Mesendoderm (in vitro differentiated cells): Measurements from ENCODE around the gene TIMM21.

ENCODE experiments used
- DNase-seq: peaks from one replicate; pipeline ENCODE4 v3.0.0; 2013
- H2AK5ac ChIP-seq: 2 replicates; pipeline ENCODE4 v1.6.1; 2013; ENCODE audit warnings: low read length, inconsistent platforms
- H2BK120ac ChIP-seq: 2 replicates; pipeline ENCODE4 v1.6.1; 2013; ENCODE audit warnings: low read depth, mild to moderate bottlenecking, low read length, moderate library complexity, mixed read lengths
- H2BK15ac ChIP-seq: replicated peaks from 2 replicates; pipeline ENCODE4 v1.6.1; 2013; ENCODE audit warnings: low read depth, mild to moderate bottlenecking, moderate library complexity
- H2BK5ac ChIP-seq: 2 replicates; pipeline ENCODE4 v1.6.1; 2013; ENCODE audit warnings: low read length, inconsistent platforms
- H3K18ac ChIP-seq: 2 replicates; pipeline ENCODE4 v1.6.1; 2013; ENCODE audit warnings: mild to moderate bottlenecking, low read length, mixed read lengths
- H3K23ac ChIP-seq: one replicate; pipeline ENCODE4 v1.6.1; 2013; ENCODE audit warnings: low read length
- H3K27ac ChIP-seq: 2 replicates; pipeline ENCODE4 v1.5.1; 2013; ENCODE audit warnings: low read depth, mild to moderate bottlenecking, inconsistent platforms, low read length, moderate library complexity
- H3K27me3 ChIP-seq: 2 replicates; pipeline ENCODE4 v1.6.1; 2013; ENCODE audit warnings: low read length, control low read depth, mild to moderate bottlenecking, inconsistent platforms; ENCODE audit not compliant: insufficient read depth, poor library complexity
- H3K36me3 ChIP-seq: 2 replicates; pipeline ENCODE4 v1.6.1; 2013; ENCODE audit warnings: low read length, inconsistent platforms; ENCODE audit not compliant: control insufficient read depth, insufficient read depth
- H3K4ac ChIP-seq: one replicate; pipeline ENCODE4 v1.6.1; 2013; ENCODE audit warnings: low read depth, mild to moderate bottlenecking, low read length, moderate library complexity
- H3K4me1 ChIP-seq: 2 replicates; pipeline ENCODE4 v1.6.1; 2013; ENCODE audit warnings: low read depth, low read length, inconsistent platforms; ENCODE audit not compliant: control insufficient read depth
- H3K4me2 ChIP-seq: 2 replicates; pipeline ENCODE4 v1.6.1; 2013; ENCODE audit warnings: low read length
- H3K4me3 ChIP-seq: 2 replicates; pipeline ENCODE4 v1.5.1; 2013; ENCODE audit warnings: mild to moderate bottlenecking, low read length
- H3K56ac ChIP-seq: one replicate; pipeline ENCODE4 v1.6.1; 2013; ENCODE audit warnings: low read length
- H3K79me1 ChIP-seq: 2 replicates; pipeline ENCODE4 v1.6.1; 2013; ENCODE audit warnings: low read length, inconsistent platforms
- H3K79me2 ChIP-seq: 2 replicates; pipeline ENCODE4 v1.6.1; 2013; ENCODE audit warnings: mild to moderate bottlenecking, low read length; ENCODE audit not compliant: control insufficient read depth, insufficient read depth
- H3K9ac ChIP-seq: 2 replicates; pipeline ENCODE4 v1.6.1; 2013; ENCODE audit warnings: low read length, inconsistent platforms
- H4K5ac ChIP-seq: one replicate; pipeline ENCODE4 v1.6.1; 2013; ENCODE audit warnings: low read length
- H4K8ac ChIP-seq: one replicate; pipeline ENCODE4 v1.6.1; 2013; ENCODE audit warnings: low read depth, mild to moderate bottlenecking, control low read depth, low read length, moderate library complexity
- WGBS: extraction: QIAGEN DNeasy Blood & Tissue Kit; methylation state at CpG from one replicate; pipeline ENCODE4 v1.1.7; 2013; ENCODE audit warnings: low lambda C conversion rate, missing lambda C conversion rate; ENCODE audit not compliant: insufficient coverage; ENCODE audit errors: extremely low coverage; 5-methylcytosine and 5-hydroxymethylcytosine counted together

Gene TIMM21

GRCh38 chr18:74147491-74147778 lies 888 bp upstream of the TIMM21 start:
- no peak overlapping the region for H4K8ac ChIP-seq
- no peak overlapping the region for H4K5ac ChIP-seq
- H2AK5ac ChIP-seq: no peak overlapping the region
- no peaks in the 10 kb centered on the region for H3K27me3 ChIP-seq
- H2BK5ac ChIP-seq: no peak overlapping the region
- H3K27ac ChIP-seq: no peak overlapping the region
- H3K79me2 ChIP-seq: peaks cover 27% of the 10 kb centered on the region
- no peak overlapping the region for H3K23ac ChIP-seq
- H2BK120ac ChIP-seq: no peak overlapping the region
- H3K56ac ChIP-seq: peak overlapping the region; percentile 72
- peaks cover 10% of the 10 kb centered on the region for H3K79me1 ChIP-seq
- no peak overlapping the region for H2BK15ac ChIP-seq
- peak overlapping the region; percentile 41 for H3K9ac ChIP-seq
- no CpG with 5 or more reads among the region's 28 CpGs for WGBS
- H3K4me1 ChIP-seq: peaks cover 7% of the 10 kb centered on the region
- DNase-seq: no peak
- no peaks in the 10 kb centered on the region for H3K36me3 ChIP-seq
- H3K4me2 ChIP-seq: peak overlapping the region; percentile 65
- H3K4ac ChIP-seq: no peak overlapping the region
- peak overlapping the region; percentile 46 for H3K18ac ChIP-seq
- peak overlapping the region; percentile 22 for H3K4me3 ChIP-seq

- no peak overlapping the region for H3K4ac ChIP-seq
These were observed 284 bp downstream of the TIMM21 start for GRCh38 chr18:74148543-74149070.

GRCh38 chr18:74149878-74150277 lies 1.6 kb downstream of the TIMM21 start:
- no peak overlapping the region for H3K56ac ChIP-seq
- no peak for DNase-seq
- no peak overlapping the region for H2AK5ac ChIP-seq
- no CpG with 5 or more reads among the region's 5 CpGs for WGBS
- no peak overlapping the region for H3K4ac ChIP-seq
- no peak overlapping the region for H2BK5ac ChIP-seq
- H3K4me3 ChIP-seq: no peak overlapping the region
- no peak overlapping the region for H3K27ac ChIP-seq
- H3K23ac ChIP-seq: no peak overlapping the region
- H4K8ac ChIP-seq: no peak overlapping the region
- peaks cover 7% of the 10 kb centered on the region for H3K4me1 ChIP-seq
- no peak overlapping the region for H3K4me2 ChIP-seq
- no peak overlapping the region for H3K18ac ChIP-seq
- H4K5ac ChIP-seq: no peak overlapping the region
- no peak overlapping the region for H2BK120ac ChIP-seq
- peak overlapping the region; percentile 48 for H3K9ac ChIP-seq
- no peaks in the 10 kb centered on the region for H3K27me3 ChIP-seq
- no peak overlapping the region for H2BK15ac ChIP-seq
- H3K79me1 ChIP-seq: peaks cover 14% of the 10 kb centered on the region
- H3K36me3 ChIP-seq: no peaks in the 10 kb centered on the region
- H3K79me2 ChIP-seq: peaks cover 27% of the 10 kb centered on the region

More at GRCh38 chr18:74148543-74149070, 284 bp downstream of the TIMM21 start:
- H2BK5ac ChIP-seq: no peak overlapping the region
- no peaks in the 10 kb centered on the region for H3K27me3 ChIP-seq
- WGBS: no CpG with 5 or more reads among the region's 25 CpGs
- H2AK5ac ChIP-seq: no peak overlapping the region
- H4K5ac ChIP-seq: no peak overlapping the region
- peaks cover 7% of the 10 kb centered on the region for H3K4me1 ChIP-seq
- peak overlapping the region; percentile 37 for H3K4me2 ChIP-seq
- H3K4me3 ChIP-seq: peak overlapping the region; percentile 100
- no peak overlapping the region for H3K27ac ChIP-seq
- H3K79me1 ChIP-seq: peaks cover 14% of the 10 kb centered on the region
- no peak overlapping the region for H4K8ac ChIP-seq
- no peak overlapping the region for H2BK120ac ChIP-seq
- H3K79me2 ChIP-seq: peaks cover 27% of the 10 kb centered on the region
- H3K18ac ChIP-seq: no peak overlapping the region
- H3K23ac ChIP-seq: no peak overlapping the region
- no peak overlapping the region for H2BK15ac ChIP-seq
- DNase-seq: no peak
- H3K9ac ChIP-seq: peak overlapping the region; percentile 85
- H3K36me3 ChIP-seq: no peaks in the 10 kb centered on the region
- peak overlapping the region; percentile 84 for H3K56ac ChIP-seq

GRCh38 chr18:74152270-74152669 lies 3.9 kb downstream of the TIMM21 start:
- Histone ChIP-seq H3K4me1 (peaks cover 4% of the 10 kb centered on the region), H3K79me2 (peaks cover 27% of the 10 kb centered on the region), H3K56ac (no peak overlapping the region), H3K27ac (no peak overlapping the region), H2AK5ac (no peak overlapping the region), H2BK15ac (no peak overlapping the region), H2BK5ac (no peak overlapping the region), H3K27me3 (no peaks in the 10 kb centered on the region), H3K4me2 (no peak overlapping the region), H3K4ac (no peak overlapping the region), H3K9ac (no peak overlapping the region), H3K4me3 (no peak overlapping the region), H2BK120ac (no peak overlapping the region), H3K23ac (no peak overlapping the region), H3K79me1 (peaks cover 14% of the 10 kb centered on the region), H4K5ac (no peak overlapping the region), H3K36me3 (peaks cover 6% of the 10 kb centered on the region), H3K18ac (no peak overlapping the region), H4K8ac (no peak overlapping the region)
- WGBS: no CpG with 5 or more reads among the region's 6 CpGs
- DNase-seq: no peak

GRCh38 chr18:74152857-74153256 lies 4.5 kb downstream of the TIMM21 start:
- Histone ChIP-seq H3K27me3 (no peaks in the 10 kb centered on the region), H3K56ac (no peak overlapping the region), H2BK5ac (no peak overlapping the region), H3K23ac (no peak overlapping the region), H3K36me3 (peaks cover 6% of the 10 kb centered on the region), H2BK15ac (no peak overlapping the region), H4K5ac (no peak overlapping the region), H3K4ac (no peak overlapping the region), H4K8ac (no peak overlapping the region), H3K79me1 (peaks cover 14% of the 10 kb centered on the region), H3K4me1 (peaks cover 4% of the 10 kb centered on the region), H3K9ac (no peak overlapping the region), H3K27ac (no peak overlapping the region), H3K79me2 (peaks cover 27% of the 10 kb centered on the region), H3K18ac (no peak overlapping the region), H3K4me3 (no peak overlapping the region), H2AK5ac (no peak overlapping the region), H3K4me2 (no peak overlapping the region), H2BK120ac (no peak overlapping the region)
- peak; percentile 10 for DNase-seq
- no CpG with 5 or more reads among the region's 2 CpGs for WGBS

GRCh38 chr18:74153377-74153776 lies 5.1 kb downstream of the TIMM21 start:
- H3K4me2 ChIP-seq: no peak overlapping the region
- peaks cover 14% of the 10 kb centered on the region for H3K79me1 ChIP-seq
- no peak overlapping the region for H3K9ac ChIP-seq
- no peak overlapping the region for H4K8ac ChIP-seq
- WGBS: no CpG with 5 or more reads among the region's 4 CpGs
- H2BK120ac ChIP-seq: no peak overlapping the region
- H3K23ac ChIP-seq: no peak overlapping the region
- no peak overlapping the region for H3K4ac ChIP-seq
- H3K27me3 ChIP-seq: no peaks in the 10 kb centered on the region
- peaks cover 27% of the 10 kb centered on the region for H3K79me2 ChIP-seq
- no peak overlapping the region for H3K4me3 ChIP-seq
- peaks cover 4% of the 10 kb centered on the region for H3K4me1 ChIP-seq
- H3K56ac ChIP-seq: no peak overlapping the region
- no peak overlapping the region for H2BK5ac ChIP-seq
- no peak for DNase-seq
- H4K5ac ChIP-seq: no peak overlapping the region
- no peak overlapping the region for H2BK15ac ChIP-seq
- H3K18ac ChIP-seq: no peak overlapping the region
- peaks cover 6% of the 10 kb centered on the region for H3K36me3 ChIP-seq
- H2AK5ac ChIP-seq: no peak overlapping the region
- H3K27ac ChIP-seq: no peak overlapping the region
